ENCODE data around the gene FOXR1.
A peak's percentile ranks its signal among the peaks of the same experiment; 100 is the strongest.
"Not testable (repeated sequence)": the region's sequence is repeated elsewhere in the genome, so short reads cannot be mapped to it uniquely, and the experiment has no call there.

Gene FOXR1

DNA sequence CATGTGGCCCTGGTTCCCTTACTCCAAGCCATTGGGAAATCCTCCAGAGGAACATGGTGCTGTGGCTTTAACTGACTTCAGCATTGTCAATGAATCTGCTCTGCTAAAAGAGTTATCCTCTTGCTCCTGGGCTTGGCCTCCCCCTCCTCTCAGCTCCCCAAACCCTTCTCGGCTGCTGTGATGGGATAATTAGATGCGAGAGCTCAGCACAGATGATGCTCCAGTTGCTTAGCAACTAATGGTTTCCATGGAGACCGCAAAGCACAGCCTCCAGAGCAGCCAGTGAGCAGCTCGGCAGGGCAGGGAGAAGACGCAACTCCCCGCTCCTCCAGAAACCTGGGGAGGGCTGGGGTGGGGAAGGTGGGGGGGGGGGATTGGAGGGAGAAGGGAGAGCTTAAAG lies 18.3 kb upstream of the FOXR1 start:
- Histone ChIP-seq H3K9ac (ENCODE audit: insufficient read length, low read depth) (no peak overlapping the region), H3K27me3 (ENCODE audit: insufficient read depth, insufficient read length) (peaks cover 10% of the 10 kb centered on the region), H3K9me3 (ENCODE audit: insufficient read depth, low read length) (no peaks in the 10 kb centered on the region), H3K4me3 (ENCODE audit: insufficient read length, low read depth) (no peak overlapping the region), H3K4me1 (ENCODE audit: insufficient read depth, insufficient read length) (peaks cover 3% of the 10 kb centered on the region), H3K36me3 (ENCODE audit: insufficient read depth, insufficient read length, low read length) (no peaks in the 10 kb centered on the region)
- no peak for TF ChIP-seq SUZ12 (IDR thresholded peaks at IDR 0.05; ENCODE audit: extremely low read depth, insufficient read depth, insufficient read length)
- no peak for TF ChIP-seq YY1 (IDR thresholded peaks at IDR 0.05; ENCODE audit: insufficient read depth, insufficient read length)
- DNase-seq (ENCODE audit: low read depth, low spot score): peak; percentile 72

DNA sequence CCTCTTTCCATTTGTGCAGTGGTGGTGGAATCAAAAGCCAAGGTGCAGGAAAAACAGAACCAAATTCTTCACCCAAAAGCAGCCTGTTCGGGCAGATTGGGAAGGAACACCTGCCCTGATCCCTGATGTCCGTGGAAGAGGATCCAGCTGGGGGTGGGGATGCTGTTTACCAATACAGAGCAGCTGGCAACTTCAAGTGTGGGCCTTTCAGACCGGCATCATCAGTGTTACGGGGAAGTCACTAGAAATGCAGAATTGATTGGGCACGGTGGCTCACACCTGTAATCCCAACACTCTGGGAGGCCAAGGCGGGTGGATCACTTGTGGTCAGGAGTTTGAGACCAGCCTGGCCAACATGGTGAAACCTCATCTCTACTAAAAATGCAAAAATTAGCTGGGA lies 17.6 kb upstream of the FOXR1 start:
- H3K27me3 ChIP-seq (ENCODE audit: insufficient read depth, insufficient read length): not testable (repeated sequence)

DNA sequence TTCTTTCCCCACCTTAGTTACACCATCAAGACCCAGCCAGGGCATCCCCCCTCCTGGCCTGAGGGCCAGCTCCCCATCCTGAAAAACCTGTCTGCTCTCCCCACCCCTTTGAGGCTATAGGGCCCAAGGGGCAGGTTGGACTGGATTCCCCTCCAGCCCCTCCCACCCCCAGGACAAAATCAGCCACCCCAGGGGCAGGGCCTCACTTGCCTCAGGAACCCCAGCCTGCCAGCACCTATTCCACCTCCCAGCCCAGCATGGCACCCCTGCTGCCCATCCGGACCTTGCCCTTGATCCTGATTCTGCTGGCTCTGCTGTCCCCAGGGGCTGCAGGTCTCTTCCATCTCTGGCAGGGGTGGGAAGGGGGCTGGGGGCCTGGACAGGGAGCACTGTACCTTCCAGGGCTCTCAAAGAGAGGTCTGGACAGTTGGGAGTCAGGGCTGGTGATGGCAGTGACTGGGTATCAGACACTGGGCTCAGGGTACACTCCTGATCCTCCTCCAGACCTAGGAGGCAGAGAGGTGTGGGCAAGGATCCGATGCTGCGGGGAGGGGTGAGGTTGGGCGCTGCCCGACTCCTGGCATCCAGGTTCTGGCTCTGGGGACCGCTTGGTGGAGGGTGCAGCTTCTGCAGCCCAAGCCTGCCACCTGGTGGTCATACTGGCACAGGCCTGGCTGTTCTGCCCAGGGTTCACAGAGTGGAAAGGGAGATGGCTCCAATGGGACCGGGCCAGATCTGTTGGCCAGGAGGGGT lies 15.3 kb upstream of the FOXR1 start, which contains the start of gene UPK2:
Gene UPK2, plus strand, starts transcription at position 205 of the 753 bp plus-strand sequence. Its CDS starts 53 bp downstream, at position 258.
- H3K9me3 ChIP-seq (ENCODE audit: insufficient read depth, low read length): no peaks in the 10 kb centered on the region
- DNase-seq (ENCODE audit: low read depth, low spot score): peak; percentile 76
- H3K4me1 ChIP-seq (ENCODE audit: insufficient read depth, insufficient read length): peaks cover 3% of the 10 kb centered on the region

More for the DNA sequence above, 17.6 kb upstream of the FOXR1 start:
- H3K9me3 ChIP-seq (ENCODE audit: insufficient read depth, low read length); DNase-seq (ENCODE audit: low read depth, low spot score); H3K4me3 ChIP-seq (ENCODE audit: insufficient read length, low read depth); H3K36me3 ChIP-seq (ENCODE audit: insufficient read depth, insufficient read length, low read length); H3K9ac ChIP-seq (ENCODE audit: insufficient read length, low read depth); H3K4me1 ChIP-seq (ENCODE audit: insufficient read depth, insufficient read length): not testable (repeated sequence)

DNA sequence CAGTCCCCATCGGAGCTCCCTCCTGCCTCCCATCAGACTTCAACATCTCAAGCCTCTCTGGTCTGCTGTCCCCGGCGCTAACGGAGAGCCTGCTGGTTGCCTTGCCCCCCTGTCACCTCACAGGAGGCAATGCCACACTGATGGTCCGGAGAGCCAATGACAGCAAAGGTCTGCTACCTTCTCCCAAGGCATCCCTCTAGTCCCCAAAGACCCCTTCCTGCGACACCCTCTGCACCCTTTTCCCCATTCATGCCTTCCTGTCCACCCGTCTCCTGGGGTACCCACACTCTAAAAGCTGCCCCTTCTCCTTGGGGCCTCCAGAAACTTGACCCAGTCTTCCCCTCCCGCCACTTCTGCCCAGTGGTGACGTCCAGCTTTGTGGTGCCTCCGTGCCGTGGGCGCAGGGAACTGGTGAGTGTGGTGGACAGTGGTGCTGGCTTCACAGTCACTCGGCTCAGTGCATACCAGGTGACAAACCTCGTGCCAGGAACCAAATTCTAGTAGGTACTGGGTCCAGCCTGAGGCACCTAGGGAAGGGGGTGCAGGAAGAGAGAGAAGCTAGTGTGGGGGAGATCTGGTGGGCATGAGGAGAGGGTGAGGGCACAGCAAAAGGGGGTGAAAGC lies 14.6 kb upstream of the FOXR1 start:
- DNase-seq (ENCODE audit: low read depth, low spot score): no peak
- no peaks in the 10 kb centered on the region for H3K9me3 ChIP-seq (ENCODE audit: insufficient read depth, low read length)
- H3K27me3 ChIP-seq (ENCODE audit: insufficient read depth, insufficient read length): peaks cover 10% of the 10 kb centered on the region
- TF ChIP-seq SUZ12 (IDR thresholded peaks at IDR 0.05; ENCODE audit: extremely low read depth, insufficient read depth, insufficient read length) (no peak), ZNF274 (IDR thresholded peaks at IDR 0.05; ENCODE audit: low read depth, low read length) (no peak), YY1 (IDR thresholded peaks at IDR 0.05; ENCODE audit: insufficient read depth, insufficient read length) (no peak)
- H3K9ac ChIP-seq (ENCODE audit: insufficient read length, low read depth): no peak overlapping the region
- peaks cover 6% of the 10 kb centered on the region for H3K4me1 ChIP-seq (ENCODE audit: insufficient read depth, insufficient read length)
- no peaks in the 10 kb centered on the region for H3K36me3 ChIP-seq (ENCODE audit: insufficient read depth, insufficient read length, low read length)
- H3K4me3 ChIP-seq (ENCODE audit: insufficient read length, low read depth): no peak overlapping the region

More for the DNA sequence above, 15.3 kb upstream of the FOXR1 start, which contains the start of gene UPK2:
- no peaks in the 10 kb centered on the region for H3K36me3 ChIP-seq (ENCODE audit: insufficient read depth, insufficient read length, low read length)
- H3K4me3 ChIP-seq (ENCODE audit: insufficient read length, low read depth): no peak within 1 kb of the TSS
- peaks cover 10% of the 10 kb centered on the region for H3K27me3 ChIP-seq (ENCODE audit: insufficient read depth, insufficient read length)
- no peak within 1 kb of the TSS for H3K9ac ChIP-seq (ENCODE audit: insufficient read length, low read depth)
- no peak for TF ChIP-seq SUZ12 (IDR thresholded peaks at IDR 0.05; ENCODE audit: extremely low read depth, insufficient read depth, insufficient read length)
- no peak for TF ChIP-seq YY1 (IDR thresholded peaks at IDR 0.05; ENCODE audit: insufficient read depth, insufficient read length)
- TF ChIP-seq ZNF274 (IDR thresholded peaks at IDR 0.05; ENCODE audit: low read depth, low read length): no peak

DNA sequence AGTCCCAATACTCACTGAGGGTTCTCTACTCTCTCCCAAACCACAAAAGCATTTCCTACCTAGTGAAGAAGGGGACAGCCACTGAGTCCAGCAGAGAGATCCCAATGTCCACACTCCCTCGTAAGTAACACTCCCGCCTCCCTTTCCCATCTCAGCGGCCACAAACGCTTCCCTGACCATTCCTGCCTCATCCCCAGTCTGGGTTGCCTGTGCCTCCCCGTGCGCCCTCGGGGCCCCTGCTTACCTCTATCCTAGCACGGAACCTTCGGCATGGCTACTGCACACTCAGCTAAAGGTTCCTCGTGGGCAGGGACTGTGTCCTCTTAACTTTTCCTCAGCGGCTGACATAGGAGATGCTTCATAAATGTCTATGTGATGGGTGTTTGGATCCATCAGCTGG lies 14.0 kb upstream of the FOXR1 start:
- no peak for DNase-seq (ENCODE audit: low read depth, low spot score)
- H3K9me3 ChIP-seq (ENCODE audit: insufficient read depth, low read length): no peaks in the 10 kb centered on the region
- H3K36me3 ChIP-seq (ENCODE audit: insufficient read depth, insufficient read length, low read length): no peaks in the 10 kb centered on the region
- TF ChIP-seq ZNF274 (IDR thresholded peaks at IDR 0.05; ENCODE audit: low read depth, low read length) (no peak), YY1 (IDR thresholded peaks at IDR 0.05; ENCODE audit: insufficient read depth, insufficient read length) (no peak), SUZ12 (IDR thresholded peaks at IDR 0.05; ENCODE audit: extremely low read depth, insufficient read depth, insufficient read length) (no peak)
- H3K4me1 ChIP-seq (ENCODE audit: insufficient read depth, insufficient read length): peaks cover 6% of the 10 kb centered on the region
- H3K27me3 ChIP-seq (ENCODE audit: insufficient read depth, insufficient read length): peaks cover 10% of the 10 kb centered on the region
- H3K9ac ChIP-seq (ENCODE audit: insufficient read length, low read depth): no peak overlapping the region
- H3K4me3 ChIP-seq (ENCODE audit: insufficient read length, low read depth): no peak overlapping the region

DNA sequence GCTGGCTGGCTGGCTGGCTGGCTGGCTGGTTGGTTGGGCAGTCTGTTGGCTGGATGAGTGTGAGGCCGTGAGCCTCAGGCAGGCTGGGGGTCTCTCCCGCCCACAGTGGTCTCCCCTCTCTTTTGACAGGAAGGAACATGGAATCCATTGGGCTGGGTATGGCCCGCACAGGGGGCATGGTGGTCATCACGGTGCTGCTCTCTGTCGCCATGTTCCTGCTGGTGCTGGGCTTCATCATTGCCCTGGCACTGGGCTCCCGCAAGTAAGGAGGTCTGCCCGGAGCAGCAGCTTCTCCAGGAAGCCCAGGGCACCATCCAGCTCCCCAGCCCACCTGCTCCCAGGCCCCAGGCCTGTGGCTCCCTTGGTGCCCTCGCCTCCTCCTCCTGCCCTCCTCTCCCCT lies 13.6 kb upstream of the FOXR1 start:
- TF ChIP-seq ZNF274 (IDR thresholded peaks at IDR 0.05; ENCODE audit: low read depth, low read length) (no peak), YY1 (IDR thresholded peaks at IDR 0.05; ENCODE audit: insufficient read depth, insufficient read length) (no peak), SUZ12 (IDR thresholded peaks at IDR 0.05; ENCODE audit: extremely low read depth, insufficient read depth, insufficient read length) (no peak)
- no peak overlapping the region for H3K4me3 ChIP-seq (ENCODE audit: insufficient read length, low read depth)
- H3K4me1 ChIP-seq (ENCODE audit: insufficient read depth, insufficient read length): peaks cover 6% of the 10 kb centered on the region
- no peaks in the 10 kb centered on the region for H3K36me3 ChIP-seq (ENCODE audit: insufficient read depth, insufficient read length, low read length)
- H3K27me3 ChIP-seq (ENCODE audit: insufficient read depth, insufficient read length): peaks cover 8% of the 10 kb centered on the region
- DNase-seq (ENCODE audit: low read depth, low spot score): no peak
- no peaks in the 10 kb centered on the region for H3K9me3 ChIP-seq (ENCODE audit: insufficient read depth, low read length)
- no peak overlapping the region for H3K9ac ChIP-seq (ENCODE audit: insufficient read length, low read depth)

DNA sequence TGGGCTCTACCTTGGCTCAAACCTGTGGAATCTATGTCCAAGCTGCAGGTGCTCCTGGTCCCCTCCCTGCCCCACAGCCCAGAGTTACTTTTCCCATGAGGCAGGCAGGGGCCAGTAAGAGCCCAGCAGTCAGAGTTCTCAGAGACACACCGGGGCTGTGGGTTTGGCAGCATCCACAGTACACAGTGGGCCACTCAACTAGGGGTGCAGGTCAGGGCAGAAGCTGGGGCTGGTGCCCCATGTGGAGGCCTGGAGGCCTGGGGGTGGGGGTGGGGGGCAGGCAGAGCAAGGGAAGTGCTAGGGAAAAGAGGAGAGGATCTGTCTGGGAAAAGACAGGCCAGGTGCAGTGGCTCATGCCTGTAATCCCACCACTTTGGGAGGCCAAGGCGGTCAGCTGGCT lies 13.0 kb upstream of the FOXR1 start:
- no peaks in the 10 kb centered on the region for H3K9me3 ChIP-seq (ENCODE audit: insufficient read depth, low read length)
- H3K9ac ChIP-seq (ENCODE audit: insufficient read length, low read depth): no peak overlapping the region
- H3K36me3 ChIP-seq (ENCODE audit: insufficient read depth, insufficient read length, low read length): no peaks in the 10 kb centered on the region
- DNase-seq (ENCODE audit: low read depth, low spot score): no peak
- TF ChIP-seq ZNF274 (IDR thresholded peaks at IDR 0.05; ENCODE audit: low read depth, low read length) (no peak), YY1 (IDR thresholded peaks at IDR 0.05; ENCODE audit: insufficient read depth, insufficient read length) (no peak), SUZ12 (IDR thresholded peaks at IDR 0.05; ENCODE audit: extremely low read depth, insufficient read depth, insufficient read length) (no peak)
- H3K4me3 ChIP-seq (ENCODE audit: insufficient read length, low read depth): no peak overlapping the region
- peaks cover 6% of the 10 kb centered on the region for H3K4me1 ChIP-seq (ENCODE audit: insufficient read depth, insufficient read length)
- H3K27me3 ChIP-seq (ENCODE audit: insufficient read depth, insufficient read length): peaks cover 5% of the 10 kb centered on the region

All from NT2/D1 (cell line).